ENCODE results near the gene PPP2R5D. TPM values are rescaled to one million over a fixed set of nuclear protein-coding genes. Genes with fewer than 3 reads are reported as not detected.

The PPP2R5D gene
- total and polyA plus RNA-seq, 2 of the 8 experiments (the other 6 are each of a cell fraction or from before 2014, with no cell fraction given), result 52.1 to 55.7 TPM

DNA sequence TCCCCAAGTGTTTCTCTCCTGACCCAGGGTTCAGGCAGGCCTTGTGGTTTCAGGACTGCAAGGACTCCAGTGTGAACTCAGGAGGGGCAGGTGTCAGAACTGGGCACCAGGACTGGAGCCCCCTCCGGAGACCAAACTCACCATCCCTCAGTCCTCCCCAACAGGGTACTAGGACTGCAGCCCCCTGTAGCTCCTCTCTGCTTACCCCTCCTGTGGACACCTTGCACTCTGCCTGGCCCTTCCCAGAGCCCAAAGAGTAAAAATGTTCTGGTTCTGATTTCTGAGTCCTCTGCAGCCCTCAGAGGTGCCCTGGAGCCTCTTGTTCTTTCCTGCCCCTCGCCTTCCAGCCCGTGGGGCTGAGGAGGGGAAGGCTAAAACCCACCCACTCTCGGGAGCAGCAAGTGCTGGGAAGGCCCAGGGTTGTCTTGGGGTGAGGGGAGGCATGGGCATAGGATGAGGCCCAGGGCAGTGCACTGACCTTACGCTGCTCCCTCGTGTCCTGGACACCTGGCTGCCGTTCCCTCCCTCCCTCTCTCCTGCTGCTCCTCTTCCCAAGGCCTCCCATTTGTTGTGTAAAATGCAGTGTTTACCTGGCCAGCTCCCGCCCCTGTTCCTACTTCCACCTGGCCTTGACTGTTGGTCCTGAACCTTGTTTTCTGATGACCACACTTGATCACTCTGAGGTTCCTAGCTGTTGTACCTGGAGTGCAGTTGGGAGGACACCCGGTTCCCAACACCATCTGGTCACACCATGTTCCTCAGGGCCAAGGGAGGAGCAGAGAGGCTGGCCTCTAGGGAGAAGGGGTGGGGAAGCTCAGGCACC lies 45.2 kb upstream of the PPP2R5D start:
- TF ChIP-seq TAF7 (optimal IDR thresholded peaks at IDR 0.05; ENCODE audit: borderline replicate concordance, low read depth, low read length), result no peak
- no peak for TF ChIP-seq RNF2 (IDR thresholded peaks at IDR 0.05; ENCODE audit: borderline replicate concordance, low read depth, low read length, missing control alignments, poor library complexity, severe bottlenecking)
- TF ChIP-seq BCL11A (IDR thresholded peaks at IDR 0.05; ENCODE audit: low read depth in 2 of 2, low read length in 2 of 2), result no peak
- TF ChIP-seq POLR2AphosphoS5 (IDR thresholded peaks at IDR 0.05; ENCODE audit: low read depth, low read length), result peak; percentile 22; the same call in 1 of the 2 replicates
- TF ChIP-seq TCF12 (IDR thresholded peaks at IDR 0.05; ENCODE audit: low read depth, low read length), result no peak
- no peak for TF ChIP-seq TBP (IDR thresholded peaks at IDR 0.05; ENCODE audit: low read depth, low read length)
- Histone ChIP-seq H2BK15ac (ENCODE audit: low read length) (no peak overlapping the region), H3K36me3 (ENCODE audit: control insufficient read depth in 2 of 4, insufficient read depth in 4 of 4, low read length in 3 of 4) (peaks cover 3 to 40% (median 20%) of the 10 kb centered on the region in 4 experiments; a peak in 7 of 8 replicates), H3K23me2 (ENCODE audit: low read depth, low read length) (no peaks in the 10 kb centered on the region), H3K27me3 (replicated peaks in 1 of 4; ENCODE audit: control insufficient read depth in 3 of 4, extremely low read depth in 1 of 4, insufficient read depth in 3 of 4, low read length in 3 of 4) (no peaks in the 10 kb centered on the region), H3K9me3 (ENCODE audit: insufficient read depth in 2 of 2, low read depth in 1 of 2, low read length in 1 of 2) (no peaks in the 10 kb centered on the region), H2BK20ac (ENCODE audit: low read length) (no peak overlapping the region), H4K8ac (ENCODE audit: extremely low read depth, insufficient read depth, low read length) (no peak overlapping the region), H3K4me2 (ENCODE audit: insufficient read depth in 1 of 2, low read depth in 2 of 2, low read length in 2 of 2) (peak overlapping the region in 1 of 2 experiments; percentile 13; a peak in 1 of 4 replicates), H3K4ac (replicated peaks; ENCODE audit: insufficient read length, low read depth, low read length) (no peak overlapping the region), H2BK5ac (ENCODE audit: low read depth, low read length) (peak overlapping the region; percentile 32; the same call in 1 of the 2 replicates), H2BK12ac (ENCODE audit: low read depth, low read length) (no peak overlapping the region), H3K4me3 (ENCODE audit: extremely low read depth in 1 of 4, insufficient read depth in 2 of 4, low read depth in 3 of 4, low read length in 4 of 4) (no peak overlapping the region), H3K9ac (replicated peaks in 1 of 4; ENCODE audit: extremely low read depth in 1 of 4, low read depth in 3 of 4, low read length in 3 of 4) (no peak overlapping the region; a peak in 1 of 7 replicates), H2BK120ac (replicated peaks; ENCODE audit: low read depth, low read length) (no peak overlapping the region), H4K5ac (ENCODE audit: insufficient read length, low read depth, low read length) (no peak overlapping the region), H4K91ac (replicated peaks; ENCODE audit: insufficient read length, low read length) (no peak overlapping the region), H3K79me2 (ENCODE audit: control insufficient read depth in 1 of 2, insufficient read depth in 2 of 2, low read length in 2 of 2) (peaks cover 0 to 9% of the 10 kb centered on the region in 2 experiments; a peak in 2 of 4 replicates), H3K18ac (ENCODE audit: extremely low read depth, low read length) (no peak overlapping the region), H2AK5ac (ENCODE audit: low read depth, low read length) (no peak overlapping the region; the same call in 1 of the 2 replicates), H2AFZ (ENCODE audit: low read length) (no peak overlapping the region), H3K23ac (ENCODE audit: insufficient read length) (no peak overlapping the region), H4K20me1 (replicated peaks in 1 of 2; ENCODE audit: control insufficient read depth in 1 of 2, insufficient read depth in 2 of 2, low read length in 2 of 2) (peaks cover 0 to 2% of the 10 kb centered on the region in 2 experiments), H3K4me1 (replicated peaks in 1 of 4; ENCODE audit: control insufficient read depth in 3 of 4, insufficient read depth in 4 of 4, low read length in 3 of 4) (peaks cover 0 to 6% (median 1%) of the 10 kb centered on the region in 4 experiments; a peak in 4 of 7 replicates), H3K14ac (ENCODE audit: insufficient read length) (no peak overlapping the region), H3K79me1 (ENCODE audit: low read depth, low read length) (peaks cover 2% of the 10 kb centered on the region; the same call in 1 of the 2 replicates), H3K27ac (ENCODE audit: low read depth, low read length) (no peak overlapping the region), H3K56ac (replicated peaks; ENCODE audit: insufficient read length, low read depth, low read length) (no peak overlapping the region)
- ChIA-PET POLR2A (ENCODE audit: partially characterized antibody) (interaction anchor here (0.9 to 2.2 kb wide), 6 partner anchors 10 to 204 kb away, joined by 3 to 13 read pairs (median 4); partner anchors contain the start of genes CNPY3 and GNMT), CTCF (ENCODE audit: partially characterized antibody) (interaction anchor here (1.0 to 1.4 kb wide), 3 partner anchors 28 to 72 kb away, joined by 3 to 5 read pairs (median 4); no protein-coding TSS in a partner anchor)
- FAIRE-seq (no peak), DNase-seq (ENCODE audit: low read depth in 1 of 2, low spot score in 2 of 2) (no peak)
- WGBS, 2 experiments (ENCODE audit: extremely low coverage in 1 of 2, insufficient coverage in 1 of 2, insufficient read length in 1 of 2, insufficient replicate concordance in 2 of 2, low coverage in 1 of 2, low lambda C conversion rate in 2 of 2, missing lambda C conversion rate in 1 of 2), result 86% methylated on average over 8 of the region's 9 CpGs; no CpG with 5 or more reads in 1 of the 2 experiments

Measured in H1 (cell line).